ENCODE measurements around the gene FUT8. TPM values are rescaled to one million over a fixed set of nuclear protein-coding genes. Genes with fewer than 3 reads are reported as not detected.

Gene FUT8
- total RNA-seq, 1 experiment from 2014 or later: 16.2 TPM

- in situ Hi-C loops (cut with HindIII; ENCODE audit: low pct_unique_long_range_greater_than_20kb, low sequenced_read_pairs): no loop called here
- DNase-seq (ENCODE audit: low read depth, low spot score): no peak
Measured at GRCh38 chr14:65503771-65504170, 91.2 kb downstream of the FUT8 start.

DNA sequence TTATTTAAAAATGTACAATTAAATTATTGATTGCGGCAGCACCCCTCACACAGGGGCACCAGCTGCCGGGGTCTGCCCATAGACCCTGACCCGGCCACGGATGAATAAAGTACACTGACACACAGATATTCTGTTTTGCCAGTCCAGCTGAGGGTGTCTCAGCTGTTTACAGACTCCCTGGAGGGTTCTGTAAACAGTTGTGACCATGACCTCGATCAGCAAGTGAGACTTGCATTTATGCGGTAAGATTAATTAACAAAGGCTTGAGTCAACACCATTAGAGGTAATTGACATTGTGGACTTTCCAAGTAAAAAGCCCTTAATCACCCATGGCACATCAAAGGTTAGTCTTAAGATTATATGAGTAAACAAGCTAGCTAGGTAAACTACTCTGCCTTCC, 94.3 kb downstream of the FUT8 start:
- DNase-seq (ENCODE audit: low read depth, low spot score): no peak
- in situ Hi-C loops (cut with HindIII; ENCODE audit: low pct_unique_long_range_greater_than_20kb, low sequenced_read_pairs): no loop called here

DNA sequence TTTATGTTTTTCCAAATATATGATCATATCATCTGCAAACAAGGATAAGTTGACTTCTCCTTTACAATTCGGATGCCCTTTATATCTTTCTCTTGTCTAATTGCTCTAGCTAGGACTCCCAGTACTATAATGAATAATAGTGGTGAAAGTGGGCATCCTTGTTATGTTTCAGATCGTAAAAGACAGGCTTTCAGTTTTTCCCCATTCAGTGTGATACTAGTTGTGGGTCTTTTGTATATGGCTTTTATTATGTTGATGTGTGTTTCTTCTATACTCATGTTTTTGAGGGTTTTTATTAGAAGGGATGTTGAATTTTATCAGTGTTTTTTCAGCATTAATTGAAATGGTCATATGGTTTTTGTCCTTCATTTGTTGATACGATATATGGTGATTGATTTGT, 97.3 kb downstream of the FUT8 start:
- DNase-seq (ENCODE audit: low read depth, low spot score): no peak
- in situ Hi-C loops (cut with HindIII; ENCODE audit: low pct_unique_long_range_greater_than_20kb, low sequenced_read_pairs): no loop called here

- in situ Hi-C loops (cut with HindIII; ENCODE audit: low pct_unique_long_range_greater_than_20kb, low sequenced_read_pairs): no loop called here
- DNase-seq (ENCODE audit: low read depth, low spot score): no peak
Measured at GRCh38 chr14:65513671-65514070, 101.1 kb downstream of the FUT8 start.

GRCh38 chr14:65517635-65518542, 105.4 kb downstream of the FUT8 start:
- no peak for DNase-seq (ENCODE audit: low read depth, low spot score)
- in situ Hi-C loops (cut with HindIII; ENCODE audit: low pct_unique_long_range_greater_than_20kb, low sequenced_read_pairs): no loop called here

- no peak for DNase-seq (ENCODE audit: low read depth, low spot score)
Measured at GRCh38 chr14:65528069-65528468, 115.5 kb downstream of the FUT8 start.

GRCh38 chr14:65531148-65531547, 118.6 kb downstream of the FUT8 start:
- in situ Hi-C loops (cut with HindIII; ENCODE audit: low pct_unique_long_range_greater_than_20kb, low sequenced_read_pairs): no loop called here
- no peak for DNase-seq (ENCODE audit: low read depth, low spot score)

More at GRCh38 chr14:65528069-65528468, 115.5 kb downstream of the FUT8 start:
- in situ Hi-C loops (cut with HindIII; ENCODE audit: low pct_unique_long_range_greater_than_20kb, low sequenced_read_pairs): no loop called here

- in situ Hi-C loops (cut with HindIII; ENCODE audit: low pct_unique_long_range_greater_than_20kb, low sequenced_read_pairs): no loop called here
- DNase-seq (ENCODE audit: low read depth, low spot score): no peak
Measured at GRCh38 chr14:65533736-65534404, 121.3 kb downstream of the FUT8 start.

DNA sequence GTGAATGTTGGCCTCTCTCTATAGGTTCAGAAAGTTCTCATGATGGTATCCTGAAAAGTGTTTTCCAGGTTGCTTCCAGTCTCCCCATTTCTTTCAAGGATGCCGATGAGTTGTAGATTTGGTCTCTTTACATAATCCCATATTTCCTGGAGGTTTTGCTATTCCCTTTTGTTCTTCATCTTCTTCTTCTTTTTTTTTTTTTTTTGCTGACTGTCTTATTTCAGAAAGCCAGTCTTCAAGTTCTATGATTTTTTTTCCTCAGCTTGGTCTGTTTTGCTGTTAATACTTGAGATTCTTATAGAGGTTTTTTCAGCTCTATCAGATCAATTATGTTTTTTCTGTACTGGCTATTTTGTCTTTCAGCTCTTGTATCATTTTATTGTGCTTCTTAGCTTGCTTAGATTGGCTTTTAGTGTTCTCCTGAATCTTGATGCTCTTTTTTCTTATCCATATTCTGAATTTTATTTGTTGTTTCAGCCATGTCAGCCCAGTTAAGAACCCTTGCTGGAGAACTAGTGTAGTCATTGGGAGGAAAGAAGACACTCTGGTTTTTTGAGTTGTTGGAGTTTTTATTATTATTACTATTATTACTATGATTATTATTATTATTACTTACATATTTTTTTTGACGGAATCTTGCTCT, 124.4 kb downstream of the FUT8 start:
- in situ Hi-C loops (cut with HindIII; ENCODE audit: low pct_unique_long_range_greater_than_20kb, low sequenced_read_pairs): no loop called here
- DNase-seq (ENCODE audit: low read depth, low spot score): no peak

DNA sequence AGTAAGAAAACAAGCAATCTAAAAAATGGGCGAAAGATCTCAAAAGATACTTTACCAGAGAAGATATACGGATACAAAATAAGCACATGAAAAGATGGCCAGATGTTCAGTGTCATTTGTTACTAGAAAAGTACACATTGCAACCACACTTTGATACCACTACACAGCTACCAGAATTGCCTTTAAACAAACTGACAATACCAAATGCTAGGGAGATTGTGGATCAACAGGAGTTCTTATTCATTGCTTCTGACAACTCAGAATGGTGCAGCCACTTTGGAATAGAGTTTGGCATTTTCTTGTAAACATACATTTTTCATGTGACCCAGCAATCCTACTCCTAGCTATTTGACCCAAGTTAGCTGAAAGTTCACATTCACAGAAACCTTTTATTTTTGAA, 136.3 kb downstream of the FUT8 start:
- in situ Hi-C loops (cut with HindIII; ENCODE audit: low pct_unique_long_range_greater_than_20kb, low sequenced_read_pairs): no loop called here

DNA sequence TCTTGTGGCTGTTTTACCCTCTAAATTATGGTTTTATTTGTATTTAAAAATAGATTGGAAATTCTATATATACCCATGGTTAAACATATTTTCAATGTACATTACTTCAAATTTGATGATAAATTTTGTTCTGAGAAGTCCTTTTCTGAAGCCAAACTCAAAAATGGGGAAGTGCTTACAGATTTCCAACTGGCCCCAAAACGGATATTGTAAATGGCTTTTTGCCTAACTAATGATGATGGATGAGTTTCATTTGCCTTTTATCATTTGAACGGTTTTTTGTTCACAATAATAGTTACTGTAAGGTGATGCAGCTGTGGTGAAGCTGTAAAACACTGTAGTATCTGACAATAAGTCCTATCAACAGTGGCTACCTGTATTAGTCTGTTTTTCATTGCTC, 136.9 kb downstream of the FUT8 start:
- in situ Hi-C loops (cut with HindIII; ENCODE audit: low pct_unique_long_range_greater_than_20kb, low sequenced_read_pairs): no loop called here

More for the DNA sequence above, 136.3 kb downstream of the FUT8 start:
- DNase-seq (ENCODE audit: low read depth, low spot score): no peak

DNA sequence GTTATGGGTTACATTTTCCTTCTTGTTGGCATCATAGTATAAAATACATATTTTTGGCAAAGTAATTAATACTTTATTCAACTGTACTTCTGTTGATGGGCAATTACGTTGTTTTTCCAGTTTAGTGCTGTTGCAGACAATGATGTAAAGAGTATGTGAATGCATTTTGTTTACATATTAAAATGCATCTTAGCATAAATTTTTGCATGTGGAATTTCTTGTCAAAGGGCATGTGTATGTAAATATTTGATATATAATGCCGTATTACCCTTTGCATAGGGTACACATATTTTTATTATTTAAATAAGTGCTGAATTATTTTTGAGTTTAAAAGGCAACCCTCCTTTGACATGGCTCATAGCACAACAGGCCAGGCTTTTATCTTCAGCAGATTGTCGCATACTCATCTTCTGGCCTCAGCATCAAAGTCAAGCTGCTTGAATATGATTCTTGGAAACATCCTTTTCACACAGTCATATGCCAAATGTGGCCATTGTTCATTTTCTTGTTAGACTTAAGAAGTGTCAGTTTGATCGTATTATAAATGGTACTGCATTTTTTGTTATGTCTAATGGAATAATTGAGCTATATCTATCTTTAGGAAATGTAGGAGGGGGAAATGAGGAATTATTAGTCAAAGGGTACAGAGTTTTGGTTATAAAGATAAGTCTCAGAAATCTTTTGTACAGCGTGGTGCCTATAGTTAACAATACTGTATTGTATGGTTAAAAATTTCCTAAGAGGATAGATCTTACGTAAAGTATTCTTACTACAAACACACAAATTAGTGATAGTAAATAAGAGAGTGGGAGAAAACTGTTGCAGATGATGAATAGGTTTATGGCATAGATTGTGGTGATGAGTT, 138.5 kb downstream of the FUT8 start:
- in situ Hi-C loops (cut with HindIII; ENCODE audit: low pct_unique_long_range_greater_than_20kb, low sequenced_read_pairs): no loop called here
- no peak for DNase-seq (ENCODE audit: low read depth, low spot score)

More for the DNA sequence above, 136.9 kb downstream of the FUT8 start:
- no peak for DNase-seq (ENCODE audit: low read depth, low spot score)

- no peak for DNase-seq (ENCODE audit: low read depth, low spot score)
- in situ Hi-C loops (cut with HindIII; ENCODE audit: low pct_unique_long_range_greater_than_20kb, low sequenced_read_pairs): no loop called here
Measured at GRCh38 chr14:65552724-65553123, 140.2 kb downstream of the FUT8 start.

DNA sequence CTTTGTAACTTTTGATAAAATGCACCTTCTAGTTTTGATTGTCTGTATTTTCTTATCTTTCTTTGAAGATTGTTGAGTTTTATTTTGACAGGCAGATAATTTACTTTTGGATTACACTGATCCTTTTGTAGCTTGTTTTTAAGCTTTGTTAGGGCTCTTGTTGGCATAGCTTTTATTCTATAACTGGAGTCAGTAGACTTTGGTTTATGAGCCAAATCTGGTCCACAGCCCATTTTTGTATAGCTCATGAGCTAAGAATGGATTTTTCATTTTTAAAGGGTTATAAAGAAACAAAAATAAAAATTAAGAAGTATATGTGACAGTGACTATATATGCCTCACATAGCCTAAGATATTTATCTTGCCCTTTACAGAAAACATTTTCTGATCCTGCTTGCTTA, 142.3 kb downstream of the FUT8 start:
- in situ Hi-C loops (cut with HindIII; ENCODE audit: low pct_unique_long_range_greater_than_20kb, low sequenced_read_pairs): no loop called here
- no peak for DNase-seq (ENCODE audit: low read depth, low spot score)

DNA sequence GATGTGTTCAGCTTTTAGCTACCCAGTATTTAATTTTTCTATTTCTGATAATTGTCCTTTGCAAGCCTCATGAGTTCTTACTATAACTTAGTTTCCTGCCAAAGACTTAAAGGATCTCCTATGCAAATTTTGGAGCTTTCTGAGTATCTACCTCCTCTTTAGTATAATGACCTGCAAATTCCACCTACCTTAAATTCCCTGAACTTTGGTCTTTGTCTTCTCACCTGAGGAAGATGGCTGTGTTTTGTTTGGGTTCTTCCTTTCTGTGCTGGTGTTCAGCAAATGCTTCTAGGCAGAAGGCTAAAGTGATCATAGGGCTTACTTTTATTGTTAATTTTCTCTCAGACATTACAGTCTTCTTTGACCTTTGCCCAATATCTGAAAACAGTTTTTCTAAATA, 142.8 kb downstream of the FUT8 start:
- in situ Hi-C loops (cut with HindIII; ENCODE audit: low pct_unique_long_range_greater_than_20kb, low sequenced_read_pairs): no loop called here
- no peak for DNase-seq (ENCODE audit: low read depth, low spot score)

DNA sequence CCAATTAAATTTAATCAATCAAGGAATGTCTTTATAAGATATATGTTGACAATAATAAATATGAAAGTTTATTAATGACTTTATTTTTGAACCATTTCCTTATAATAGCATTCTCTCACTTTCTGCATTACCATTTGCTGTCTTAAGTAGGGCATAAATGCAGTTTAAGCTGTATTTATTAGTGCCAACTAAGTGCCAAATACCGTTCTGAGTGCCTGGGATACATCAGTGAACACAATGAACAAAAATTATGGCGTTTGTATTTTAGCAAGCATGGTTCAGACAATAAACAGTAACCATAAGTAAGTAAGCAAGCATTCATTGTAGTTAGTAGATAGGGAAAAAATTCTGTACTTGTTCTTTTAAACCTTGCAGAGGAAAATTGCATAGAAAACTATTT, 145.8 kb downstream of the FUT8 start:
- DNase-seq (ENCODE audit: low read depth, low spot score): no peak
- in situ Hi-C loops (cut with HindIII; ENCODE audit: low pct_unique_long_range_greater_than_20kb, low sequenced_read_pairs): no loop called here

DNA sequence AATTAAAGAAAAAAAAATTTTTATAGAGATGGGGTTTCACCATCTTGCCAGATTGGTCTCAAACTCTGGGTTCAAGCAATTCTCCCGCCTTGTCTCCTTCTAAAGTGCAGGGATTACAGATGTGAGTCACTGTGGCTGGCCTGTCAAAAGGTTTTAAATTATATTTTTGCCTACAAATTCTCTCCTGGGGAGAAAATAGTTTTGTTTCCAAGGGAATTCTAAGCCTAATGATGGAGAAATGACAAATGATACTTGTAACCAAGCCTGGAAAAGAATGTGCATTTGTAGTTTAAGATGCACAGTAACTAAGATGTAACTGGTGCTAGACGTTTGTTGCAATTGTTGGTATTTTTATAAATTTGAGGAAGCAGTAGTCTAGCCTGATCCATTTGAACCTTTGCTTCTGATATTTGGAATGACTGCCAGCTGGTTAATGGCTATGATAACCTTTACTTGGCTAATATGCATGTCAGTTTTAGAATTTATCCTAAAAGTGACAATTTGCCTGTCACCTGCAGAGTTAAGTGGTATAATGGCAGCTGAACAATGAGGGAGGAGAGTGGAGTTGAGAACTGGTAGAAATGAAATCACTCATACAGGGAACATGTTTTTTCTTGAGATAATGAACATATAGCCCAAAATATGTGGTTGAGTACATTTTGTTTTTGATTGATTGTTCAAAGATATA, 148.0 kb downstream of the FUT8 start:
- in situ Hi-C loops (cut with HindIII; ENCODE audit: low pct_unique_long_range_greater_than_20kb, low sequenced_read_pairs): no loop called here
- no peak for DNase-seq (ENCODE audit: low read depth, low spot score)
